Activated naive CD4-positive, alpha-beta T cell treated with anti-CD3 and anti-CD28 coated beads, Interleukin-2, amount 10 ng/mL, durations not matched to agents 5 hours and 36 hours (primary cell): ENCODE results near the gene KLRD1. TPM values are rescaled to one million over a fixed set of nuclear protein-coding genes. Genes with fewer than 3 reads are reported as not detected.

Source experiments
- total RNA-seq, 2 experiments: library from RNA; stranded (reverse); gene quantifications; one replicate each; pipeline ENCODE4 v1.2.3, GENCODE V29; 2021

KLRD1 gene, protein sequence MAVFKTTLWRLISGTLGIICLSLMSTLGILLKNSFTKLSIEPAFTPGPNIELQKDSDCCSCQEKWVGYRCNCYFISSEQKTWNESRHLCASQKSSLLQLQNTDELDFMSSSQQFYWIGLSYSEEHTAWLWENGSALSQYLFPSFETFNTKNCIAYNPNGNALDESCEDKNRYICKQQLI
- 1 to 10 TPM; 1.3 to 1.5 TPM for total RNA-seq

DNA sequence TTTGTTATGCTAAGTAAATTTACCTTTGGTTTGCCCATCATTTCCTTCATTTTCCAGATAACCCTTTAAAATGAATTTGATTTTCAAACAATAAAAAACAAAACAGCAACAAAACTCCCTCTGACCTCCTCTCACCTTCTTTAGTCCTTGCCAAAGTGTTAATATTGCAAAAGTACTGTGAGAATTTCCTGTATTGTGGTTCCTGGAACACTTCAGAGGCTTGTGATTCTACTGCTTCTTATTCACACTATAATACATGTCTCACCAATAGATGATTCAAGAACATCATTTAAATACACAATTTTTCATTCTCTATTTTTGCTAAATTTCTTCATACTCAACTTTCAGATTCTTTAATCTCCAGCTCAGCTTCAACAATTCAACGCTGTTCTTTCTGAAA, at the start of gene KLRD1:
KLRD1 (plus strand) TSS at position 241 of the 400 bp plus-strand sequence. CDS start 208 bp downstream, outside the sequence.

Other genes starting within 250 kb of the KLRD1 start
- not detected for gene CLEC1A, start 208.9 kb upstream of the KLRD1 start, total RNA-seq
- not detected for gene CLEC7A, start 177.7 kb upstream of the KLRD1 start, total RNA-seq
- not detected for gene OLR1, start 135.7 kb upstream of the KLRD1 start, total RNA-seq
- gene TMEM52B, start 128.8 kb upstream of the KLRD1 start, total RNA-seq: not detected
- gene GABARAPL1, start 95.0 kb upstream of the KLRD1 start, total RNA-seq: 1 to 10 TPM; 9.0 TPM
- gene KLRK1, start 82.2 kb downstream of the KLRD1 start, total RNA-seq: 1 to 10 TPM in 1 of 2 experiments, under 1 TPM in 1; 0.87 to 1.5 TPM
- gene KLRC4, start 101.9 kb downstream of the KLRD1 start, total RNA-seq: not detected
- gene KLRC3, start 112.7 kb downstream of the KLRD1 start, total RNA-seq: under 1 TPM in 1 of 2 experiments, not detected in 1; 0.30 TPM
- gene KLRC2, start 128.1 kb downstream of the KLRD1 start, total RNA-seq: not detected
- not detected for gene KLRC1, start 145.5 kb downstream of the KLRD1 start, total RNA-seq
- 1 to 10 TPM; 1.5 to 2.6 TPM for gene EIF2S3B, start 198.0 kb downstream of the KLRD1 start, total RNA-seq